Right lobe of liver (tissue), 6 donors: Measurements from ENCODE around the gene EIF2B2. TPM values are rescaled to one million over a fixed set of nuclear protein-coding genes. Genes with fewer than 3 reads are reported as not detected.

Experiments used
- ATAC-seq, 4 donors: fragments of 200-7000 bp; cut with Tn5 transposase; one replicate each; pipeline ENCODE4 v1.9.1; 2020; ENCODE audit warnings: mild to moderate bottlenecking in 4 of 4, moderate library complexity in 4 of 4
- DNase-seq, 3 donors: peaks; one replicate each; pipeline ENCODE4 v3.0.0-alpha.2; 2020
- H3K27ac ChIP-seq, 3 donors: fragments of 200-600 bp; one replicate each; pipeline ENCODE4 v1.8.0; 2022
- H3K27me3 ChIP-seq, 2 donors: fragments of 200-600 bp; one replicate each; pipeline ENCODE4 v1.8.0; 2022
- H3K36me3 ChIP-seq, 4 donors: fragments of 200-600 bp; sonication (generic) in 1 of 4; one replicate each; pipeline versions ENCODE4 v1.5.1 to v1.8.0; 2017 to 2022; ENCODE audit warnings: control low read depth in 1 of 4
- H3K4me1 ChIP-seq, 4 donors: fragments of 200-600 bp; sonication (generic) in 1 of 4; one replicate each; pipeline versions ENCODE4 v1.5.1 to v1.8.0; 2017 to 2022; ENCODE audit warnings: control low read depth in 1 of 4
- H3K4me3 ChIP-seq, 3 donors: fragments of 200-600 bp; one replicate each; pipeline ENCODE4 v1.8.0; 2022
- H3K9me3 ChIP-seq, 4 donors: fragments of 200-600 bp; sonication (generic) in 1 of 4; one replicate each; pipeline versions ENCODE4 v1.5.1 to v1.8.0; 2017 to 2022; ENCODE audit warnings: control low read depth in 1 of 4
- POLR2A ChIP-seq: fragments of 450-650 bp; IDR thresholded peaks from one replicate; pipeline ENCODE4 v1.6.1; 2017; ENCODE audit warnings: antibody characterized with exemption, mild to moderate bottlenecking
- WGBS: methylation state at CpG from one replicate; pipeline ENCODE4 v1.1.6; 2018; ENCODE audit warnings: low coverage, low lambda C conversion rate; ENCODE audit not compliant: insufficient coverage; ENCODE audit errors: missing lambda C conversion rate; 5-methylcytosine and 5-hydroxymethylcytosine counted together
- intact Hi-C, 2 donors: fragments of 100-400 bp; cut with DNase I; formaldehyde crosslinking; loops; one replicate each; pipeline versions ENCODE4 v1.11.2 to v1.14.1; 2022
- total RNA-seq, 6 experiments: library from RNA; depleted of rRNA in 2 of 6; stranded (reverse); fragments of >200 nt in 2 of 6; fragmentation: NEBNext Ultra II Directional in 3 of 6; extraction: Animal tissue kit (Norgen Biotek cat#: 25700) in 3 of 6; gene quantifications; one replicate each; pipeline versions ENCODE4 v1.1.0 to v1.2.4, GENCODE V29; 2016 to 2023
- TF ChIP-seq, protein P1 (sequence below), 4 donors: fragments of 200-600 bp in 3 of 4; fragments of 450-650 bp in 1 of 4; IDR thresholded peaks; one replicate each; pipeline versions ENCODE4 v1.5.1 to v1.8.0; 2016 to 2022; ENCODE audit warnings: antibody characterized with exemption in 4 of 4, mild to moderate bottlenecking in 2 of 4
- donor health status: DM: no; HTN: yes; CAD: no.
- donor health status: DM: no; HTN: no; CAD: no.
- donor health status: DM: no; HTN: no; CAD: no.
- donor health status: DM: no; HTN: yes; CAD: no.
- donor health status: DM: no; HTN: yes; CAD: no.

Gene EIF2B2
- total RNA-seq, 6 experiments from 2014 or later, result 16.1 to 37.5 (median 20.1) TPM

DNA sequence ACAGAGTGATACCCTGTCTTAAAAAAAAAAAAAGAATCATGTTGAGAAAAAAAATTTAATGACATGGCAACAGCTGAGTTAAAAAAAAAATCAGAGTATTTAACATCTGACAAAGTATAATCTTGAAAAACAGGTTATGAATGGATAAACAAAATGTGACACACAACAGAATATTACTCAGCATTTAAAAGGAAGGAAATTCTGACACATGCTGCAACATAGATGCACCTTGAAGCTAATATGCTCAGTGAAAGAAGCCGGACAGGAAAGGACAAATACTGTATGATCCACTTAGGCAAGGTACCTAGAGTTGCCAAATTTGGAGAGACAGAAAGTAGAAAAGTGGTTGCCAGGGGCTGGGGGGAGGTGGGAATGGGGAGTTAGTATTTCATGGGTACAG, 19.4 kb upstream of the EIF2B2 start:
- no peak overlapping the region for H3K4me3 ChIP-seq
- intact Hi-C loops, result no loop called here
- no peaks in the 10 kb centered on the region for H3K4me1 ChIP-seq
- H3K9me3 ChIP-seq, result no peaks in the 10 kb centered on the region
- 82% methylated on average over 1 of the region's 1 CpG for WGBS
- peak in 1 of 3 donors; percentile 1 for DNase-seq
- H3K36me3 ChIP-seq, result no peaks in the 10 kb centered on the region
- no peak overlapping the region for H3K27ac ChIP-seq
- H3K27me3 ChIP-seq, result no peaks in the 10 kb centered on the region
- ATAC-seq, result no peak
- TF ChIP-seq, protein P1, sequence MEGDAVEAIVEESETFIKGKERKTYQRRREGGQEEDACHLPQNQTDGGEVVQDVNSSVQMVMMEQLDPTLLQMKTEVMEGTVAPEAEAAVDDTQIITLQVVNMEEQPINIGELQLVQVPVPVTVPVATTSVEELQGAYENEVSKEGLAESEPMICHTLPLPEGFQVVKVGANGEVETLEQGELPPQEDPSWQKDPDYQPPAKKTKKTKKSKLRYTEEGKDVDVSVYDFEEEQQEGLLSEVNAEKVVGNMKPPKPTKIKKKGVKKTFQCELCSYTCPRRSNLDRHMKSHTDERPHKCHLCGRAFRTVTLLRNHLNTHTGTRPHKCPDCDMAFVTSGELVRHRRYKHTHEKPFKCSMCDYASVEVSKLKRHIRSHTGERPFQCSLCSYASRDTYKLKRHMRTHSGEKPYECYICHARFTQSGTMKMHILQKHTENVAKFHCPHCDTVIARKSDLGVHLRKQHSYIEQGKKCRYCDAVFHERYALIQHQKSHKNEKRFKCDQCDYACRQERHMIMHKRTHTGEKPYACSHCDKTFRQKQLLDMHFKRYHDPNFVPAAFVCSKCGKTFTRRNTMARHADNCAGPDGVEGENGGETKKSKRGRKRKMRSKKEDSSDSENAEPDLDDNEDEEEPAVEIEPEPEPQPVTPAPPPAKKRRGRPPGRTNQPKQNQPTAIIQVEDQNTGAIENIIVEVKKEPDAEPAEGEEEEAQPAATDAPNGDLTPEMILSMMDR (IDR thresholded peaks at IDR 0.05), result no peak
- TF ChIP-seq POLR2A, result no peak

DNA sequence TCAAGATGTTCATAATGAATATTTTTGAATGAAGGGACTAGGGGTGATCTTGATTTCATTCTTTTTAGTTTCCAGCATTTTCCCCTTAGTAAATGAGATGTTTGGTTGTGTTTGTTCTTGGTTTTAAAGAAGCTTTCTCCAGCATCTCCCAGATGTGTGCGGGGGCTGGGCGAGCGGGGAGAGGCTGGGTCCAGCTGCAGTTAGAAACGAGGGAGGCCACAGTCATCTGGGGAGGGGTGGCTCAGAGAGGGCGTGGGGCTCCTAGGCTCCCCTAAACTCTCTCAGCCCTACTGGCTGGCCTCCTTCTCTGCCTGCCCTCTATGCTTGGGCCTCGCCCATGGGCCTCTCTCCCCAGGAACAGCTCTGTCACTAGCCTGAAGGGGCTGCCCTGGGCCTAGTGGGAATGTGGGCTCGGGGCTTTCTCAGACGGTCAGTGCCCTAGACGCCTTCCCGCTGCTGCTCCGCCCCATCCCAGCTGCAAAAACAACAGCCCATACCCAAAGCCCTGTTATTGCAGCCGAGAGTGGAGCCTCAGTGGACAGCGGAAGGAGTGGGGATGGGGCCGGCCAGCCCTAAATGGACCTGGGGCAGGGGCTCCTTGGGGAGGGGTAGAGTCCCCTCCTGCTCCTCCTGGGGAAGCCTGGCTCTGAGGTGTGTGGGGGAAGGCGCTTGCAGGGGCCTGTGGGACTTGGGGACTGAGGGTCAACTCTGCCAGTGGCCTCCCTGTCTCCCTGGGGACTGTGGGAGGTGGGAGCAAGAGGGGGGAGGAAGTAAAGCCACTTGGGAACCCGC, 18.3 kb upstream of the EIF2B2 start:
- H3K9me3 ChIP-seq, result no peaks in the 10 kb centered on the region
- intact Hi-C loops, result no loop called here
- 78% methylated on average over 4 of the region's 16 CpGs for WGBS
- TF ChIP-seq POLR2A, result no peak
- TF ChIP-seq, protein P1 (IDR thresholded peaks at IDR 0.05), result no peak
- ATAC-seq (no peak), DNase-seq (peak in 1 of 3 donors; percentile 41)
- no peaks in the 10 kb centered on the region for H3K36me3 ChIP-seq
- no peak overlapping the region for H3K27ac ChIP-seq
- H3K4me1 ChIP-seq, result no peaks in the 10 kb centered on the region
- H3K27me3 ChIP-seq, result no peaks in the 10 kb centered on the region
- H3K4me3 ChIP-seq, result no peak overlapping the region

DNA sequence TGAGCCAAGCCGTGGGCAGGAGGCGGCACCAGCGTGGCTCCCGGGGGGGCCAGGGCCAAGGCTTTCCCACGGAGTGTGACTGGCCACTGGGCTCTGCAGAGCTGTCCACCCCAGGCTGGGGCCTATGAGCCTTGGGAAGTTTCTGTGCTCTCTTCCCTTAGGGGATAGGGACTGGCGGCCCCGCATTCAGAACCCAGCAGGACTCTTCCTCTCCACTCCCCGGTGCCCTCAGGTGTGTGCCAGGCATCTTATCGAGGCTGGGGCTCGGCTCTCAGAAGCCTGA, 17.8 kb upstream of the EIF2B2 start:
- 80% methylated on average over 3 of the region's 10 CpGs for WGBS
- Histone ChIP-seq H3K9me3 (no peaks in the 10 kb centered on the region), H3K27ac (no peak overlapping the region), H3K27me3 (no peaks in the 10 kb centered on the region), H3K36me3 (no peaks in the 10 kb centered on the region), H3K4me3 (no peak overlapping the region), H3K4me1 (no peaks in the 10 kb centered on the region)
- no peak for TF ChIP-seq POLR2A
- TF ChIP-seq, protein P1 (IDR thresholded peaks at IDR 0.05), result no peak
- intact Hi-C loops, result no loop called here
- ATAC-seq (no peak), DNase-seq (peak in 1 of 3 donors; percentile 40)

DNA sequence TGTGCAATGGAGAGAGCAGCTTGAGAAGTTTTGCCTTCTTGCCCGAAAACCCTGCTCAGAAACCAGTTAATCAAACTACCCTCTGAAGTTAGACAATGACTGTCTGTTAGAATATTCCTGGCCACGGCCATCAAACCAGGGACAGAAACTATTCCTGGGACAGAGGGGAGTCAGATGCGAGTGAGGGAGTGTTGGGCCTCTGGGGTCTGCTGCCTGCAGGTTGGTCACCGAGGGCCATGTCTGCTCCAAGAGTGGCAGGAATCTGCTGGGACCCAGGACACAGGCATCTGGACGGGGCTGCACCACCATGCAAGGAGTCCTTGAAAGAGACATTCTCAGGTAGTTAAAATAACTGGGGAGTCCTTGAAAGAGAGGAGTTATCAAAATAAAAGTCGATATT, 16.9 kb upstream of the EIF2B2 start:
- DNase-seq (peak in 1 of 3 donors; percentile 36), ATAC-seq (no peak)
- intact Hi-C loops, result no loop called here
- no peaks in the 10 kb centered on the region for H3K36me3 ChIP-seq
- no peaks in the 10 kb centered on the region for H3K4me1 ChIP-seq
- WGBS, result 81% methylated on average over 6 of the region's 6 CpGs
- no peak for TF ChIP-seq POLR2A
- TF ChIP-seq, protein P1 (IDR thresholded peaks at IDR 0.05), result no peak
- no peak overlapping the region for H3K27ac ChIP-seq
- no peaks in the 10 kb centered on the region for H3K9me3 ChIP-seq
- no peak overlapping the region for H3K4me3 ChIP-seq
- no peaks in the 10 kb centered on the region for H3K27me3 ChIP-seq
